Amygdala (tissue), 56 donors: Measurements from ENCODE around the gene CYB5D1.
A peak's percentile ranks its signal among the peaks of the same experiment; 100 is the strongest.
"Not testable (repeated sequence)": the region's sequence is repeated elsewhere in the genome, so short reads cannot be mapped to it uniquely, and the experiment has no call there.

ENCODE experiments used
- DNase-seq, 56 donors: peaks; one replicate each; lab custom pipeline; 2025; lab: John Stamatoyannopoulos, UW

CYB5D1 gene, protein sequence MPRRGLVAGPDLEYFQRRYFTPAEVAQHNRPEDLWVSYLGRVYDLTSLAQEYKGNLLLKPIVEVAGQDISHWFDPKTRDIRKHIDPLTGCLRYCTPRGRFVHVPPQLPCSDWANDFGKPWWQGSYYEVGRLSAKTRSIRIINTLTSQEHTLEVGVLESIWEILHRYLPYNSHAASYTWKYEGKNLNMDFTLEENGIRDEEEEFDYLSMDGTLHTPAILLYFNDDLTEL

DNA sequence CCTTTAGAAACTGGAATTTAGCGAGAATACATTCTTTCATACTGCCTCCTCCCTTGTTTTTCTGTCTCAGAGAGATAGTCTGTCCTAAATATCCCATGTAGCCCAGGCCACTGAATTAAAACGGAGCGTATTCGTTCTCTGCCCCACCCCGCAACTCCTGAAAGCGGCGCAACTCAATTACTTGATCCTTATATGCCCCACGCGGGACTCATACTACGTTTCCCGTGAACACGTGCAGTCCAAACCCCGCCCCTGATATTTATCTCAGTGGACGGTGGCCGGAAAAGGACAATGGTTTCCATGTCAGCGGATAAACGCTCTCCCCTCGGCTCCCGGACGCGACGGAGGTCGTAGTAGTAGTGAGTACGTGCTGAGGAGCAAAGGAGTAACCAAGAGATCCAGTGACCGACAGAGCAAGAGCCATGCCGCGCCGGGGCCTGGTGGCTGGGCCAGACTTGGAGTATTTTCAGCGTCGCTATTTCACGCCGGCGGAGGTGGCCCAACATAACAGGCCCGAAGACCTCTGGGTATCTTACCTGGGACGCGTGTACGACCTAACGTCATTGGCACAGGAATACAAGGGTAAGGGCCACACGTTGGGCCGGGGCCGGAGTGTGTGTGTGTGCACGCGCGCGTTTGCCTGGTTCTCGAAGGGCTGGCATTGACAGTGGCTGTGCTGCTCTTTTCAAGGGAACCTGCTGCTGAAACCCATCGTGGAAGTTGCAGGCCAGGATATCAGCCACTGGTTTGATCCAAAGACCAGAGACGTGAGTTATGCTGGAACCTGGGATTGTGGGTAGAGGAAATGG, at the start of gene CYB5D1:
TSS of gene CYB5D1 (plus strand) at position 291 of the 809 bp plus-strand sequence. CDS start at position 423, 132 bp downstream.
- DNase-seq = peak; percentile 51 to 98 (median 87)

DNA sequence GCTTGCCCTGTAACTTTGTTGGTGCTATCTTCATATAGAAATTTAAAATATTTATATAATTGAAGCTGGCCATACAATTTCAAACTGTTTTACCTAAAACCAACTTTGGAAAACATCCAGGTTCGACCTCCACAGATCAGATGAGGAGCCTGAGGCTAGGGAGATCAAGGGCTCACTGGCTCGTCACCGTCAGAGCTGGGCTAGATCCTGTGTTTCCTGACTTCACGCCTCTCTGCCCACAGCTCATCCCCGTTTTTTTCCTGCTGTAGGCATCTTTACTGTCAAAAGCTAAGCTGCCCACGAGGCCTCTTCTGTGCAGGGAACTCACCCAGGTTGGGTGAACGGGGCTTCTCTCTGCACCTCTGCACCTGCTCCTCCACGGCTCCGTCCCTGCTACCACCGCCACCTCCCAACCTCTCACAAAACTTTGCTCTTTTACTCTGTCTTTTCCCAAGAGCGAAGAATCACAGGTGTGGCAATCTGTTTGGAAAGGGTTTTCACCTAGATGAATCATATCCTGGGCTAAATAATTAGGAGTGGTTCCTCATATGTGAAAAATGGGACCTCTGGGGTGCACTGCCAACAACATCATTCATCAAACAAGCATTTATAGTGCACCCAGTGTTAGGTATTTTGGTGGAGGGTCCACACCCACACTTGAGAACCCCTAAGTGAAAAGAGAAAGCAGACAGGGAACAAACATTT, 48.6 kb upstream of the CYB5D1 start:
- DNase-seq = no peak

DNA sequence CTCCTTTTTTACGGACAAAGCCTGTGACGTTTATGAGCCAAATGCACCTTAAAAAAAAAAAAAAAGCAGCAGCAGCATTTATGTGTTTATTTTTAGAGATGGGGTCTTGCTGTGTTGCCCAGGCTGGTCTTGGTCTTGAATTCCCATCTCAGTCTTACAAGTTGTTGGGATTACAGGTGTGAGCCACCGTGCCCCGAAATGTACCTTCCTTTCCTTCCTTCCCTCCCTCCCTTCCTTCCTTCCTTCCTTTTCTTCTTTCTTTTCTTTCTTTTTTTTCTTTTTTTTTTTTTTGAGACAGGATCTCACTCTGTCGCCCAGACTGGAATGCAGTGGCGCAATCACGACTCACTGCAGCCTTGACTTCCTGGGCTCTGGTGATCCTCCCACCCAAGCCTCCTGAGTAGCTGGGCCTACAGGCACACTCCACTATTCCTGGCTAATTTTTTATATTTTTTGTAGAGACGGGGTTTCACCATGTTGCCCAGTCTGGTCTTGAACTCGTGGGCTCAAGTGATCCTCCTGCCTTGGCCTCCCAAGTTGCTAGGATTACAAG, 47.9 kb upstream of the CYB5D1 start:
- not testable (repeated sequence) for DNase-seq

DNA sequence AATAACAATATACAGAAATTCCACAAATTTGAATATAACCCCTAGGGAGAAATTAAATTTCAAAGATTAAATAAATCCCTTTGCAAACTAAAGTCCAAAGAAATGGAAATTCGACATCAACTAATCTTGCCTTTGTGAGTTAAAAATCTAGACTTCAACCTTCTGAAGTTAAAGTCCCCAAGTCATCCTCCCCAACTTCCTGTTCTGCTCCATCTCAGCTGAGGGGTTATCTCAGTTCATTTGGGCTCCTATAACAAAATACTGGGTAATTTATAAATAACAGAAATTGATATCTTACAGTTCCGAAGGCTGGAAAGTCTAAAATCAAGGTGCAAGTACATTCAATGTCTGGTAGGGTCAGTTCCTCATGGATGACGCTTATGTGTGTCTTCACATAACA, 46.6 kb upstream of the CYB5D1 start:
- DNase-seq = no peak

DNA sequence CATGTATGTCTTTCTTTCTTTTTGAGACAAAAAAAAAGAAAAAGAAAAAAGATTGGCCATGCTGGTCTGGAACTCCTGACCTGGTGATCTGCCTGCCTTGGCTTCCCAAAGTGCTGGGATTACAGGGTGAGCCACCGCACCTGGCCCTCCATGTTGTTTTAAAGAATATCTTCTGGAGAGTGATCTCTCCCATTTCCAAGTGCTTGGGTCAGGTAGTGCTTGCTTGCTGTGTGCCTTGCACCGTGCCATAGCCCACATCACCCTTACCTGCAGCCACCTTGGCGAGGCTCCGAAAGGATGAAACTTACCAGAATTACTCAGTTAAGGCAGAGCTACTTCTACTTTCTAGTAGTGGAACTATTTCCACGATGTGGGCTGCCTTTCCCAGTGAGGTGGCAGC, 42.8 kb upstream of the CYB5D1 start:
- no peak for DNase-seq

DNA sequence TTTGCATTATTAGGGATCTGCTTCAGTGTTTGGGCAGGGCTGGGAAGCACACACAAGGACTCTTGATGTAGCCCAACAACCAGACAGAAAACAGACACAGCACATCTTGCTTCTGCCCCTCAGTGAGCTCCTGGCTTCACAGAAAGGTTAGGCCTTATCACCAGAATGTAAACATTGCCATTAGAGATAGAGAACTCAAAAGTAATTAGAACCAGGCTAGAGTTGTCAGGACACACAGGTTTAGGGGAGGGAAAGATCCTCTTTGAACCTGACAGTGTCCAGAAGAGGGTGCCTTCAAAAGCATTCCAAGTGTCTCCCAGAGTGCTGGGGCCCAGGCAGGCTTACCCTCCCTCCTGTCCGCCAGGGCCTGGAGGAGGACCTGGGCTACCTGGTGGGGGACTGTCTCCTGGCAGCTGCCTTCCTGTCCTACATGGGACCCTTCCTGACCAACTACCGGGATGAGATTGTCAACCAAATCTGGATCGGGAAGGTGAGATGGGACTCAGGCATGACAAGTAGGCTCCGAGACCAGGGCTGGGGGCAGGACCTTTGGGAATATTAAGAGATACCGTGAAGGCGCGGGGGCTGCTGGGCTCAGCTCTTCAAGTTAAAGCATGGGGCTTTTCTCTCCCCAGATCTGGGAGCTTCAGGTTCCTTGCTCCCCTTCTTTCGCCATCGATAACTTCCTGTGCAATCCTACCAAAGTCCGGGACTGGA, 40.7 kb upstream of the CYB5D1 start:
- no peak for DNase-seq

DNA sequence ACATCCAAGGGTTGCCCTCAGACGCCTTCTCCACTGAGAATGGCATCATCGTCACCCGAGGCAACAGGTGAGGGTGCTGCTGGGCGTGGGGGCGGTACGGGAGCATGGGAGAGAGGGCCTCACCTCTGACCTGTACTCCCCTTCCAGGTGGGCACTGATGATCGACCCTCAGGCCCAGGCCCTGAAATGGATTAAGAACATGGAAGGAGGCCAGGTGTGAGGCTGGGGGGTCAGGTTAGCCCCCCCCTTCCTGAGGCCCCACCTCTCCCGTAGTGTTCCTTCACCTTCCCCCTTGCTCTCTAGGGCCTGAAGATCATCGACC, 40.2 kb upstream of the CYB5D1 start:
- no peak for DNase-seq

DNA sequence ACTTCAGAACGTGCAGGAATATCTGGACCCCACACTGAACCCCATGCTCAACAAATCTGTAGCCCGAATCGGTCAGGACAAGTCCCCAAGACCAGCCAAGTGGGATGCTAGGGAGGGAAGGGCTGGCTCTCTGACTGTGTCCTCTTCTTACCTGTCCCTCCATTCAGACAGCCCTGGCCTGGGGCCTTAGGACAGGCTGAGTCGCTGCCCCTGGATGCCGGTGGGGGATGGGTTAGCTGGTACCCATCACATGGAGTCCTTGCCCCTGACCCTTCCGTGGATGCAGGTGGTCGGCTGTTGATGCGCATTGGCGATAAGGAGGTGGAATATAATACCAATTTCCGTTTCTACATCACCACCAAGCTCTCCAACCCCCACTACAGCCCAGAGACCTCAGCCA, 39.8 kb upstream of the CYB5D1 start:
- no peak for DNase-seq

DNA sequence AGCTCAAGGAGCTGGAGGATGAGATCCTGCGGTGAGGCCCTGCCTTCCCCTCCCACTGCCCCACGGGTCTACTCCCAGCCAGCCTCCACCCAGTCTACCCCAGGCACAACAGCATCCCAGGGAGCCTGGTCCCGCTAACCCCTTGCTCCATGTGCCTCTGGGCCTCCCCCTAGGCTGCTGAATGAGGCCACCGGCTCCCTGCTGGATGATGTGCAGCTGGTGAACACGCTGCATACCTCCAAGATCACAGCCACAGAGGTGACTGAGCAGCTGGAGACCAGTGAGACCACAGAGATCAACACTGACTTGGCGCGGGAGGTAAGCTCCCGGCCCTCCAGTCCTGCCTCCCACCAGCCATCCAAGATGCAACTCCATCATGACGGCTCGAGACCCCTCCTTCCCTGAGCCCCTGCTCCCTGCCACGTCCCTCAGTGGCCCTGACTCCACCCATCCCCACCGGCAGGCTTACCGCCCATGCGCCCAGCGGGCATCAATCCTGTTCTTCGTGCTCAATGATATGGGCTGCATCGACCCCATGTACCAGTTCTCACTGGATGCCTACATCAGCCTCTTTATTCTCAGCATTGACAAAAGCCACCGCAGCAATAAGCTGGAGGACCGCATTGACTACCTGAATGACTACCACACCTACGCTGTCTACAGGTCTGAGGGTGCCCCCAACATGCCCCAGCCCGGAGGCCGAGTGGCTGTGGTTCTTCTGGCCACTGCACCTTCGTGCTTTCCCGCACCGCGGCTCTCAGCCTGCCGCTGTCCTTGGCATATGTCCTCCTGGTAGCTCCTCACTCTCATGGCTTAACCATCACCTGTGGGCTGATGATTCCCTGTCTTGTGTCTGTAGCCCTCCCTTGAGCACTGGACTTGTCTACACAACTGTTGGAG, 38.8 kb upstream of the CYB5D1 start:
- no peak for DNase-seq

DNA sequence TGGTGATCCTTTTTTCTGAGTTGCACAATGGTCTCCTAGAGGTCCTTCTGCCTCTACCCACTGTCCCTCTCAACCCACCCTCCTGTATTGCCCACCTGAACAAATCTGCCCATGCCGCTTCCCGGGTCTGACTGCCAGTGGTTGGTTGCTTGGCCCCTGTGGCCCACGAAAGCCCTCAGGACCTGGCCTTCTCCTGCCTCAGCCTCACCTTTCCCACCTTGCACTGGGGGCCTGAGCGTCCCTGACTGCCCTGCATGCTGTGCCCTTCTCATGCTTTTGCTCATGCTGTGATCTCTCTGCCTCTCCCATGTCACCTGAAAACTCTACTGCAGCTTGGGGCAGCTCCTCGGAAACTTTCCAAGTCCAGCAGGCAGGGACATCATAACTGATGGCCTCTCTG, 37.6 kb upstream of the CYB5D1 start:
- no peak for DNase-seq

DNA sequence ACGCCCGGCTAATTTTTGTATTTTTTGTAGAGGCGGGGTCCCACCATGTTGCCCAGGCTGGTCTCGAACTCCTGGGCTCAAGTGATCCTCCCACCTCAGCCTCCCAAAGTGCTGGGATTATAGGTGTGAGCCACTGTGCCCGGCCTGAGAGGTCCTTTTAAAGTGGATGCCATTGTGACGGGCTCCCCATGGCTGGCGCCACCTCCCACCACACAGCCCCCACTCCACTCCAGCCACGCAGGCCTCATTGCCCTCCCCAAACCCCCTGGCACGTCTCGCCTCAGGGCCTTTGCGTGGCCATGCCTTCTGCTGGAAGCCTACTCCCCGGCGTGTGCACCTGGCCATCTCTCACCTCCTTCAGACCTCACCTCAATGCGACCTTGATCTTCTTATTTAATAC, 35.7 kb upstream of the CYB5D1 start:
- no peak for DNase-seq

DNA sequence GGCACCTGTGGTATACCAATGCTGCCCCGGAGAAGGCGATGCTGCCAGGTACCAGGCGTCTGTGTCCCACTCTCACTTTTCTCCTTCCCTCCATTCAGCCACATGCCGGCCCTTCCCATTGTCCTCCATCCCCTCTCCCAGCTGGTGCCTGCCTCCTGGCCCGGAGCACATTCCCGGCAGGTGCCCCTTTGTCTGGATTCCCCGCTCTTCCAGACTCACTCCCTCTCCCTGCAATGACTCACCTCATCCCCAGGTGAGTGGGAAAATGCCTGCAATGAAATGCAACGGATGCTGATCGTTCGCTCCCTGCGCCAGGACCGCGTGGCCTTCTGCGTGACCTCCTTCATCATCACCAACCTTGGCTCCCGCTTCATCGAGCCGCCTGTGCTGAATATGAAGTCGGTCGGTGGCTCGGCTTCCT, 34.2 kb upstream of the CYB5D1 start:
- DNase-seq = no peak

DNA sequence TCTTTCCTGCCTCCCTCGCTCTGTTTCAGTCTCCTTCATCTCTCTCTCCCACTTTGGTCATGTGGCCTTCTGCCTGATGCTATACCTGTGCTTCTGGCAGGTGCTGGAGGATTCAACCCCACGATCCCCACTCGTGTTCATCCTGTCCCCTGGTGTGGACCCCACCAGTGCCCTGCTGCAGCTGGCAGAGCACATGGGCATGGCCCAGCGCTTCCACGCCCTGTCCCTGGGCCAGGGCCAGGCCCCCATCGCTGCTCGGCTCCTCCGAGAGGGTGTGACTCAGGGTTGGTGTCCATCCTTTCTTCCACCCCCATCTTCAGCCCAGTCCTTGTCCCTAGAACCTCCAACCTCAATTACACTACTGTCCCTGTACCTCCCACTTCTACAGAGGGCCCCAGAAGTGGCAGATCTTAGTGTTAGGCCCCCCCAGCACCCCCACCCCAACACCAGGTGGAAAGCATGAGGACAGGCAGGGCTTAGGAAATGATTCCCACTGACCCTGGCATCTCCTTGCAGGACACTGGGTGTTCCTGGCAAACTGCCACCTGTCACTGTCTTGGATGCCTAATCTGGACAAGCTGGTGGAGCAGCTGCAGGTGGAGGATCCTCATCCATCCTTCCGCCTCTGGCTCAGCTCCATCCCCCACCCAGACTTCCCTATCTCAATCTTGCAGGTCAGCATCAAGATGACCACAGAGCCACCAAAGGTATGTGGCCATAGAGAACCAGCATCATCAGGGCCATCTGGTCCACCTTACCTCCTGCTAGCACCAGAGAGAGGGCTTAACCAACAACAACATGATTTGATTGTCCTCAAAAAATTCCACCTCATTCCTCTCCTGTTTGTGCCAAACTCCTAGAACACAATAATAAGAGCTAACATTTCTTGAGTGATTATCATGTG, 33.5 kb upstream of the CYB5D1 start:
- no peak for DNase-seq

DNA sequence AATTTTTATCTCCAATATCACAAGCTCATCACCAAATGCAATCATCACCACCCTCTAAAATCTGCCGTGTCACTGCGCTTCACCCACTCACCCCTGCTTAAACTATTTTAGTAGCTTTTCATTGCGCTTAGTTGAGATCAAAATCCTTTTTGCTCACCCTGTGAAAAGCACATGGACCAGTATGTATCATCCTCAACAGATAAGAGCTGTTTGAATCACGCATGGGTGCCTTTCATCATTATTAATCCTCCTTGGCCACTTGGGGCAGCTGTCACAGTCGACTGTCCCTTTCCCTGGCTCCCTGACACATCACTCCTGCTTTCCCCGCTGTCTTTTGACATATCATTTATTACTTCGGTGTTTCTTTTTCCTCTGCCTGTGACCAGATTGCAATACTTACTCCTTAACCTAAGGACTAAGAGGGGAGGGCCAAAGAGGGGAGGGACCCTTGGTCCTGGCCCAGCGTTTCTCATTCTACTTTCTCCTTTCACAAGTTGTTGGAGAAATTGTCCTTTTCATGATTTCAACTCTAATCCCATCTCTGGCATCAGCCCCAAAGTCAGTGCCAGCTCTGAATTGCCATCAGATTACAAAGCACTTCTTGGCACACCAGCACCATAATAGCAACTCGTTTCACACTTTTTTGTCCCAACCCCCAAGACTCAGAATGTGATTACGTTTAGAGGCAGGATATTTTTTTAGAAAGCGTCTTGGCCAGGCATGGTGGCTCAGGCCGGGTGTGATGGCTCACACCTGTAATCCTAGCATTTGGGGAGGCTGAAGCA, 32.4 kb upstream of the CYB5D1 start:
- DNase-seq = peak in 2 of 56 donors; percentile 37 to 43

DNA sequence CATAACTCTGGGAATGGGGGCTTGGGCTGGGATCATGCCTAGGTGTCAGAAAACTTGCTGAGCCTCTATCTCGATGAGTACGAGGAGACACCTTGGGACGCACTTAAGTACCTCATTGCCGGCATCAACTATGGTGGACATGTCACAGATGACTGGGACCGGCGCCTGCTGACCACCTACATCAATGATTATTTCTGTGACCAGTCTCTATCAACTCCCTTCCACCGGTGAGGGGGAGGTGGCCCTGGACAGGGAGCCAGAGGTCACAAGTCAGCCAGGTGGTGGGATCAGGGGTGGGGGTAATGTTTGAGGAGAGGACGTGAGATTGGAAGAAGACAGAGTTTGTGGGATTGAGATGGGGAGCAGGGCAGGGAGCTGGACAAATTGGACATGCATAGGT, 27.2 kb upstream of the CYB5D1 start:
- no peak for DNase-seq

DNA sequence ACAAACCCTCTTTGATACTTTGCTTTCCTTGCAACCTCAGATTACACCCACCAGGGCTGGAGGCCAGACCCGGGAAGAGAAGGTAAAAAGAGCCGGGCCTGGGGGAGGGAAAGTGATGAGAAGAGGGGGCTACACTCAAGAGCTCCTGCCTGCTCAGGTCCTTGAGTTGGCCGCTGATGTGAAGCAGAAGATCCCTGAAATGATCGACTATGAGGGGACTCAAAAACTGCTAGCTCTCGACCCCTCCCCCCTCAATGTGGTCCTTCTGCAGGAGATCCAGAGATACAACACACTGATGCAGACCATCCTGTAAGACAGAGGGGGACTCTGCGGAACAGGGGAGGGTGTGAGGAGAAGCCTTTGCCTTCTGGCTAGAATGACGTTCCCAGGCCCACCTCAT, 26.6 kb upstream of the CYB5D1 start:
- no peak for DNase-seq

DNA sequence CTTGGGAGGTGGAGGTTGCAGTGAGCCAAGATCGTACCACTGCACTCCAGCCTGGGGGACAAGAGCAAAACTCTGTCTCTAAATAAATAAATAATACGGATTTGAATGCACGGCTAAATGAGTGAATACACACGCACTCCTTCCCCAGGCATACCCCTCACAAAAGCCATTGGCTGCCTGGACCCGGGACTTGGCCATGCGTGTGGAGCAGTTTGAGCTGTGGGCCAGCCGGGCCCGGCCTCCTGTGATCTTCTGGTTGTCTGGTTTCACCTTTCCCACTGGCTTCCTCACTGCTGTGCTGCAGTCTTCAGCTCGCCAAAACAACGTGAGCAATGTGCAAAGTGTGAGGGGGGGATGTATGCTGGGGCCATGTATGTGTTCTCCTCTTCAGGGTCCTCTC, 25.4 kb upstream of the CYB5D1 start:
- no peak for DNase-seq
